Dedifferentiated amniotic fluid mesenchymal stem cell (primary cell): ENCODE results near the gene SPATA6L.

Source experiments
- DNase-seq: peaks from one replicate; pipeline ENCODE4 v3.0.0-alpha.2; 2016; ENCODE audit errors: extremely low spot score

The SPATA6L gene

DNA sequence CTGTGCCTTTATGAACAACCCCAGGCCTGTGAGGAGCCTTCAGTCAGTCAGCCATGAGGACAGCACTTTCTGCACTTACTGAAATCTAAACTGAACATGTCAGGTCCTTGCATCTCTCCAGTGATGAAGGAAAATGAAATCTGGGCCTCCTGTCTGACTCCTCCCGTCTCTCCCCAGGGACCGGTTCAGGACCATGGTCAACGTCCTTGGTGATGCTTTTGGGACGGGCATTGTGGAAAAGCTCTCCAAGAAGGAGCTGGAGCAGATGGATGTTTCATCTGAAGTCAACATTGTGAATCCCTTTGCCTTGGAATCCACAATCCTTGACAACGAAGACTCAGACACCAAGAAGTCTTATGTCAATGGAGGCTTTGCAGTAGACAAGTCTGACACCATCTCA is 81.1 kb downstream of the SPATA6L start:
- no peak for DNase-seq

DNA sequence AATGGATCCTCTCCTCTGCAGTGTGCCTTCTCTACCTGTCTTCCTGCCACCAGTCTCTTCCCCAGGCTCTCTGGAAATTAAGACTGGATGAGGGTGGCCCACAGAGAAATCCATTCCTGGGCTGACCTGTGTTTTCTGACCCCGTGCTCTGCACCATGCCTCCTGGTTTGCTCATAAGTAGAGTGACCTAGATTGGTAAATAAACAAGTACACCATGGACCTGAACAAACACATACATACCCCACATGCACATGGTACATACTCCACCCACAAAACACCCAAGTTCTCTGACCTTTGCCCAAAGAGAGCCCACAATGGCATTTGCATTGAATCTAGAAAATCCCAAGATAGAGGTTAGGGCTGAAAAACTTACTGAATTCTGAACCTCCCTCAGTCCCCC is 81.6 kb downstream of the SPATA6L start:
- DNase-seq, result no peak

DNA sequence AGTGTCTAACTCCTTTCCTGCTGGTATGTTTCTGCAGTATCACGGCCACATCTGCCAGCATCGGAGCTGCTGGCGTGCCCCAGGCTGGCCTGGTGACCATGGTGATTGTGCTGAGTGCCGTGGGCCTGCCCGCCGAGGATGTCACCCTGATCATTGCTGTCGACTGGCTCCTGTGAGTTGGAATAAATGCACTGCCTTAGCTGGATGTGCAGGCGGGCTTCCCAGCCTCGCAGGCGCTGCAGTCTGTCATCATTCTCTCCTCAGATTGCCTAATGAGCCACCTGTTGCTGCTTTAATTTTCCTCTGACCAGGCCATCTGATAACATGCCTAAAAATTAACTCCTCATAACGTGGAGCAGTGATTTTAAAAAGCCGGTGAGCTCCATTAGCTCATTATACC is 83.3 kb downstream of the SPATA6L start:
- DNase-seq, result no peak

DNA sequence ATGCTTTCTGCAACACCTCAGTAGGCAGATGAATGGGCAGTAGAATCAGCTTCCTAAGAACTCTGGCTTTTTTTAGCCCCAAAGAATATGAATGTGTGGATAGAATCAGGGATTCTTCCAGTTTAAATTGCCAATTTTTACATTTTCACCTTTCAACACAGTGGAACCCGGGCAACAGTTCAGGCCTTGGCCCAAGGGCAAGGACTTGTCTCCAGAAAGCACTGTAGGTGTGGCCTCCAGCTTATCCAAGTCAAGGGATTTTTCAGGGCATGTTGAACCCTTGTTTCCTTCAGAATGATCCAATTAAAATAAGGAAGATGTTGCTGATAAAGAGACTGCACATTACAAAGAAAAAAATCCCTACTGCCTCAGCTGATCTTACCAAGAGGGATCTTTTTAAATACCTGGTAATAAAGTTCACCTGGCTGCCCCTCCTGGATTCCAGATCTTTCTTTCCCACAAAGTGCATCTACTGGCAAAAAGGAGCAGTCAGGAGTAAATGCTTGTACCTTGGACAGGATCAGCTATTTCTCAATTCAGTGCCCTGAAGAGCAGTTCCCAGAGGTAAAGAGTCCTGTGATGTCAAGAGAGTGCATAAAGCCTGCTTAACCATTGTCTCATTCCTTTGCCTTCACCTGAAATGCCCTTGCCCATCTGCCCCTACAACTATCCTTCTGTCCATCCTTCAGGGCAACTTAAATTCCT is 84.3 kb downstream of the SPATA6L start:
- DNase-seq, result no peak

DNA sequence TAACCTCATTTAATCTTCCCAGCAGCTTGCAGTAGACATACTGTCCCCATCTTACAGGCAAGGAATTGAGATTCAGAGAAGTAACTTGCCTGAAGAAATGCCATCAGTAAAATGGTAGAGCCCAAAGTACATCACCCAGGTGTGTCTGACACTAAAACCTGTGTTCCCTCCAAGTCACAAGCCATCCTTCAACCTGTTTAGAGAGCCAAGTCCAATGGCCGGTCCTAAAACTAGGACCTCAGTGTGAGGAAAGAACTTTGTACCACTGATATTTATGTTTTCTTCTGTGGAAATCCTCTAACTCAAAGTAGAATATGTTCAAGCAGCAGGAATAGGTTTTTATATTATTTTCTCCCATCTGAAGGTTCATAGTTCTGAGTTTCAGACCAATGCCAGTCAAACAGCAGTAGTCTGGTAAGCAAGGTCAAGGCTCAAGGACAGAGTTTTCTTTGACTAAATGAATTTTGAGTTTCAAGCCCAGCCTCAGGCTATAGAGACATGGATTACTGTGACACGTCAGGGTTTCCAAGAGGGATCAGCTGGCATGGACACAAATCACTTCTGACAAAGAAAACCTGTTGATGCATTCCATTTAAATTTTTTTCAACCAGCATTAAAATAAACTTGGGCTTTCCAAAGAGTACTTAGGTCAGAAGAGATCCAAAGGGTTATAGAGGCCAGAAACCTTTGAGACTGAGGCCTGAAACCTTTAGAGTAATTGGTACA is 85.1 kb downstream of the SPATA6L start:
- DNase-seq, result no peak

DNA sequence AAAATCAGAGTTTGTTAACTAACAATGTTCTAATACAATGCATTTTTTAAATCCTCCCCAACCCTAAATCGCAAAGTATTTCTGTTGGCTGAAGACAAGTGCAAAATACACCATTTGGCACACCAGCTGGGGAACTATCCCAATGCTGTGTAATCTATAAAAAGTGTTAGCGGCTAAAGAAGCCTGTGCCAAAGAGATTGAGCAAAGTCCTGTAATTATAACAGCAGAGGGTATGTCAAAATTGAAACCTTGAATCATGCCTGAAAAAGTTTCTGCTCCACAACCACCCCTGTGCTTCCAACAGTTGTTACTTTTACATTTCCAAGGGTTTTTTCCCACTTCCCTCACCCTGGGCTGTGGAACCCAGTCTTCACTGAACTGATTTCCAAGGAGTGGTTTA is 87.3 kb downstream of the SPATA6L start:
- DNase-seq, result no peak

DNA sequence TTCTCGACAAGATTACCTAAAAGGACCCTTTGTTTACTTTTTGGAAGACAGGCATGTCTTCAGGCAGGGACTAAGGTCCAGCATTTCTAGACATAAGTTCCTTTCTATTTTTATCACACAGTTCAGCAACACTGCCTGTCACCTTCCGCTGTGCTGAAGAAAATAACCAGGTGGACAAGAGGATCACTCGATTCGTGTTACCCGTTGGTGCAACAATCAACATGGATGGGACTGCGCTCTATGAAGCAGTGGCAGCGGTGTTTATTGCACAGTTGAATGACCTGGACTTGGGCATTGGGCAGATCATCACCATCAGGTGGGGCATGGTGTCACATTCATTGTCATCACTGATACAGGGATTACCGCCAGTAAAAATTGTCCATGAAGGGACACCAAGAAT is 89.8 kb downstream of the SPATA6L start:
- DNase-seq, result no peak

DNA sequence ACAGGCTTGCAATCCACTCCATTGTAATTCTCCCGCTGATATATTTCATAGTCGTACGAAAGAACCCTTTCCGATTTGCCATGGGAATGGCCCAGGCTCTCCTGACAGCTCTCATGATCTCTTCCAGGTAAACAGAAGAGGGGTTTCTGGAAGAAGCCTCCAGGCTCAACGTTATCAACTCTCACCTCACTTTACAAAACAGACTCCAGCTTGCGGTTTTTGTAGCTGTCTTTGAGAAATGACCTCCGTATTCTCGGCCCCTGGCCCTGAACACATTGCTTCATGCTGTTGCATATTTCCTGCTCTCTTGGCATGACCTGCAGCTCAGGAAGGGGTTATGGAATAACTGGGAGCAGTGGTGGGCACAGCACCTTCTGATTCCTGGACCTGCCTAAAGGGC is 90.3 kb downstream of the SPATA6L start:
- DNase-seq, result no peak

DNA sequence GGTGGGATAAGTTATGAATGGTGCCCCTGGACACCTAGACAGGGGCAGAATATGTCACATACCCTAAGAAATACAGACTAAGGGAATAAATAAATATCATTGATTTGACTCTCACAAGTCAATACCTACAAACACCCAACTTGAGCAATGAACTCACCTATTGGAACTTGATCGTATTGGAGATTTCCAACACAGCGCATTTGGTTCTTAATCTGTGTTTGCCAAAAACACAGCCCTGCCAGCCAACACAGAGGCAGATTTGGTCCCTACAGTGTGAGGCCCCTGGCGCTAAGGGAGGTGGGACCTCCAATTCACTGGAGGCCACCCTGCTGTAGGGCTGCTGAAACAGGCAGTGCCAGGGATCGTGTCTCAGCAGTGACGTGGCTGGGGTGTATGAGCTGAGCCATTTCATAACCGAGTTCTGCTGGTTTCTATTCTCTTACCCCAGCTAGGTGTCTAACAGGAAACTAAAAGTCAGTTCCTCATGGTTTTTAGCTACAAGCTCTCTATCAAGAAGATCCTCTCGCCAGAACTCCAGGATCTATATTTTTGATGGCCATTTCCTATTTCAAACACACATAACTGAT is 91.5 kb downstream of the SPATA6L start:
- no peak for DNase-seq

DNA sequence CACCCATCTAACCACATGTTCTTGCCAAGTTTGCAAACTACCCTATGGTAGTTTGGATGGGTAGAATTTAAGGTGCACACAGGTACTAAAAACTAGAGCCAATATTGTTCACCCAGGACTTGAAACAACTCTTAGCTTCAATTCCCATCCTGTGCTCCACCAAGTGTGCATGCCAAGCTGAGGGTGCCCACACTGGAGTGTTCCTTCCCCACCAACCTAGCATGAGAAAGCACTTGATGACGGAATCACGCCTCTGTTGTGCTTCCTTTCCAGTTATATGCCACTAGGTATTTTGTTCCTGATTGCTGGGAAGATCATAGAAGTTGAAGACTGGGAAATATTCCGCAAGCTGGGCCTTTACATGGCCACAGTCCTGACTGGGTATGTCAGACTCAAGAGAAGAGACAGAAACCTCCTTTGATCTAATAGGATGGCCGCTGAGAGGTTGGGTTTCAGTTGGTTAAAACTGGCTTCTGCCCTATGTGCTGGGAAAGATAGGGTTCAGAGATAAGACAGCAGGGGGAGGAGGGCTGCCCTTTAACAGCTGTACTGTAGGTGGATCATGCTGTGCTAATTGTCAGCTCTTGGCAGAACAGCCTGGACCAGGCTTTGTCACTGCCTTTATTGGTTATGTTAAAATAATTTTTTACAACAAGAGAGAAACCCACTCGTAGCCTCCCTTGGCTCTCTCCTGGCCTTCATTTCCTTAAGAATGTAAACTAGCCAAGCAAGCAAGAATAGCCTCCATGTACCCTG is 92.5 kb downstream of the SPATA6L start:
- no peak for DNase-seq

DNA sequence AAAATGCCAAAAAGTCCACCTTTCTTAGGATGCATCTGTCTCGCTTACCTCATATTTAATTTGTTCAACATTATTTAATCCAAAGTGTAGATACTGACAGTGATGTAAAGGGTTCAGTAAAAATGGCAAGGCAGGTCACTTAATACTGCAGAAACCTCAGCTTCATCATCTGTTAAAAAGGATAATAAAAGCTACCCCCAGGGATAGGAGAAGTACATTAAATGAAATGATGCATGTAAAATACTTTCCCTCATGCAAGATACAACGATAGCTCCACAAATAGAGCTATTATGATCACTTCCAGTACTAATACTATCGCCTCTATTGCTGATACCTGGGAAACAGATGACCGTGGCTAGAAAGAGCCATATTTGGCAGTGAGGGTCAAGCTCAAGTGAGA is 93.1 kb downstream of the SPATA6L start:
- DNase-seq, result no peak

DNA sequence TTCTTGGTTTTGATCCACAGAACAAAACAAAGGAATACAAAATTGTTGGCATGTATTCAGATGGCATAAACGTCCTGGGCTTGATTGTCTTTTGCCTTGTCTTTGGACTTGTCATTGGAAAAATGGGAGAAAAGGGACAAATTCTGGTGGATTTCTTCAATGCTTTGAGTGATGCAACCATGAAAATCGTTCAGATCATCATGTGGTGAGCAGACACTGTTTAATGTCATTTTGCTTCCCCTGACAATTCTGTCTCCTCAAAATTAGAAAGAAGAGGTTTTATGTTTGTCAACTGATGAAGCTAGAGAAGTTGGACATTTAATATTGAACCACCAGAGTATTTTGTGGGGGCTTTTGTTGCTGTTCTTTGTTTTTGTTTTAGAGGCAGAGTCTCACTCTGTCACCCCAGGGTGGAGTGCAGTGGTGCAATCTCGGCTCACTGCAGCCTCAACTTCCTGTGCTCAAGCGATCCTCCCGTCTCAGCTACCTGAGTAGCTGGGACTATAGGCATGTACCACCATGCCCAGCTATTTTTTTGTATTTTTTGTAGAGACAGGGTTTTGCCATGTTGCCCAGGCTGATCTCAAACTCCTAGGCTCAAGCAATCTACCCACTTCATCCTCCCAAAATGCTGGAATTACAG is 94.0 kb downstream of the SPATA6L start:
- no peak for DNase-seq

DNA sequence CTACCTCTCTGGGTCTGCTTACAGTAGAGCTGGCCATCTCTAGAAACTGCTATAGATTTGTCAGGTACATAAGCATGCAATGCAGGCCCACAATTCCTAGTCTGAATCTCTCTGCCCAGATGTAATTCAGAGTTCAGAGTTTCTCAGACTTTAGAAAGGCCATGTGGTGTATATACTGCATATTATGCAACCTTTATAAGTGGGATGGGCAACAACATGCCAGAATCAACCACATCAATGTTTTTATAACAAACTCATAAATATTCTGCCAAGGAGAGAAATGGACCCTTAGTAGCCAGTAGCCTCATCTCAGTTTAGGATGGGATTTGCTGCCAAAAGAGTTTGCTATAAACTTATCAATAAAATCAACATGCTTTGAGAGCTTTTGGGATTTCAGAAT is 97.2 kb downstream of the SPATA6L start:
- no peak for DNase-seq

DNA sequence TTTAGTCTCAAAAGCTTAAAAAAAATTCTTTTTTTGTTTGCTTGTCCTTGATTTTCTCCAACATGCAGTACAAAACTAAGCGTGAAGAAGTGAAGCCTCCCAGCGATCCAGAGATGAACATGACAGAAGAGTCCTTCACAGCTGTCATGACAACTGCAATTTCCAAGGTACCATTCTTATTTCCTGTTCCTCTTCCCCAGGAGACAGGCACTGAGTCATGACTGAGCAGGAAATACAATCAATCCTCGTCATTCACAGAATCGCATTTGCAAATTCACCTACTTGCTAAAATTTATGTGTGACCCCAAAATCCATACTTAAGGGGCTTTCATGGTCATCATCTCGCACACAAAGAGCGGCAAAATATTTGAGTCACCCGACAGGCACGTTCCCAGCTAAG is 98.7 kb downstream of the SPATA6L start:
- no peak for DNase-seq

DNA sequence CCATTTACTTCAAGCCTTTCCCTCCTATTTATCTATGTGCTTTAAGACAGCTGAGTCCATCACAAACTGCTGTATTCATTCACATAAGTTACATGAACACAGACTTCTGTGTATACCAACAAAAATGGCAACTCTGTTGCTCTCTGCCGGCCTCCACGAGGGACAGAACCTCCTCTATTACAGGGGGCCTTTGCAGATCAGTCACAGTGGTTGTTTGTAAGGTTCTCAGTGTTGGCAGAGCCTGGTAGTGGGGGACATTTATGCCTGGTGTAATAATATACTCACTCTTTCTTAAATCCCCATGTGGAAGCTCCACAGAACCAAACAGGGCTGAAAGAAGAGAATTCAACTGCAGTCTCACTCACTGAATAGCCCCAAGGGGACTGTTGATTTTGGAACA is 99.5 kb downstream of the SPATA6L start:
- no peak for DNase-seq

DNA sequence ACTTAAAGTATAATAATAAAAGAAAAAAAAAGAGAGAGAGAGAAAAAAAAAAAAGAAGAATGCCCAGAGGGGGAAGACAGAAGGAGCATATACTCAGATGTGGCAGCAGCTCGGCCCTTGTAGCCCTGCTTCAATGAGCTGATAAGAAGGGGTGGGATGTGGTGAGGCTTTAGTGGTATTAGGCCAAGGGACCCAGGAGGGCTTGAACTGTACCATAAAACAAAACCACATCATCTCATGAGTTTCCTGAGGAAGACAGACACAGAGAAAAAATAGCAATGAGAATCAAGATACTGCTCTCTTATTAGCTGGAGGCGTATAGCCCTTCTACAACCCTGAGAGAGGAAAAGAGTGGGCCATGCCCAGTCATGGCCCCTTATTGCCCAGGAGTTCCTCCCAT is 103.2 kb downstream of the SPATA6L start:
- no peak for DNase-seq

DNA sequence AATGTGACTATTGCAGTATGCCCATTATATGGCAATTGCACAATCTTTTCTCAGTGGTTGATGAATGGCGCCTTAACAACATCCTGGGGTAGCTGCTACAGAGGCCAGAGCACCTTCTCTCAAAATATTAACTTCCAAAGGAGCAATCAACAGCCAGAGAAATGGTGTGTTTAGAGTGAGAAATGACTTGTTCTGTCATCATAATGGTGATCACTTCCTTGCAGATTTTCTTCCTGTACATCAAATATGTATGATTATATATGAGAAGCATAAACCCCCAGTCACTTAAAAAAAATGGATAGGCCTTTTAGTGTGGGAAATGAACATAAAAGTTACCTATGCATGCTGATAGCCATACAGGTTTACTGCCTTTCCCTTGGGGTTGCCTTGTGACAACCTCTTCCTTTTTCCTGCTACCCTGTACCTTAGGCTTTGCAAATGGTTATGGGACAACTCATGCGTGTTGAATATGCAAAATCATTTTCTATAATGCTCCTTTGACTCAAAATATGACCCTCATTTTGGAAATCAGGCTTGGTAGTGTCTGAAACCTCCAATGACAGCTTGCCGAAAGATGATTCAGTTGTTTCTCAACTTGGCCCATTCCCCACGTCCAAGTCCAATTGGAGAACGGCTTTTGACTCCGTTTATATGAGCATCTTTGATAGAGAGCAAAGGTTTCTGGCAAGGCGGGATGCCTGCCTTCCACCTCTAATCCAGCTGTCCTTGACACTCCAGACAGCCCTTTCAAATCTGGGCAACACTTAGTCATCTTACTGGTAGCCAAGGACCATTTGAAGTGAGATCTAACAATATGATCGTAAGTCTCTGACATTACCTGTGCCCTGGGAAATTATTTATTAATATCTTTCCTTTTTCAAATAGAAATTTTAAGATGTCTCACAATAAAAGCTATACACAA is 106.8 kb downstream of the SPATA6L start:
- DNase-seq, result no peak

DNA sequence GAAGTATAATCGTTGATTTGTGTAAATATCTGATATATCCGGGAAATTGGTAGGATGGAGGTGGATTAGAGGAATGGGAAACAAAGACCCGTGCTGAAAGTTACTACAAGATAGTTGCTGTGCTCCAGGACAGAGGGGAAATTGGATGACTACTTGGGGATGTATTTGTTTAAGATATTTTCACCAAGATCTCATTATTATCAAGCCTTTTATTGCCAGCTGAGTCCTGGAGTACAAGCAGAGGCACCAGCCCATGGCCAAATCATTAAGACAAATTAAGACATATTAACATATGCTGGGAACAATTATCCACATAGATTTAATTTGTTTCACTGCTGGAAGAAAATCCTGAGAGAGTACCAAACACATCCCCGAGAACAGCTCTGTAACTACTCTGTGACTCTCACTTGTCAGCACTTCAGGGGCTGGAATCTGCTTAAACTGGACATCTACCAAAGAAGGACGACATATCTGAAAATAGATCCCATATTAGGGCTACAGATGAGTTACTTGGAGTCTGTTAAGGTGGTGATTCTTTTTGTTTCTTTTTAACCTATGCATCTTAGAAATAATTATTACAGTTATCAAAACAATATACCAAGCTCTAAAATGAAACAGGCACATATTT is 107.8 kb downstream of the SPATA6L start:
- no peak for DNase-seq

DNA sequence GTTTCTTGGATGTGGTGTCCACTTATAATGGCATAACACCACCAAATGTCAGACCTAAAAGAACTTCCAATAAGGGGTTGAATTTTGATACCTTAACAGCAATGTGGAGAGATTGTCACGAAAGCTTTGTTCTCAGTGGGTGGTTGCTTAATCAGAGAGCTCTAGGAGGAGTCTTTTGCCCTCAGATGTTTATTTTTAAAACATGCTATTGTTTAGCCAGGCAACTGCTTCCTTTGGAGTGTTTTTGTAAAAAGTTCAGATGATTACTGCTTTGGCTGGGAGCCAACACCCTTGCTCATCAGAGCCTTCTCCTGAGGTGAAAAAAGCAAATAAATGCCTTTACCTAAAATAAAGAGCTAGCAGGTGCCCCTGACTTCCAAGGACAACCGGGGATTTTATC is 111.0 kb downstream of the SPATA6L start:
- DNase-seq, result peak; percentile 24

DNA sequence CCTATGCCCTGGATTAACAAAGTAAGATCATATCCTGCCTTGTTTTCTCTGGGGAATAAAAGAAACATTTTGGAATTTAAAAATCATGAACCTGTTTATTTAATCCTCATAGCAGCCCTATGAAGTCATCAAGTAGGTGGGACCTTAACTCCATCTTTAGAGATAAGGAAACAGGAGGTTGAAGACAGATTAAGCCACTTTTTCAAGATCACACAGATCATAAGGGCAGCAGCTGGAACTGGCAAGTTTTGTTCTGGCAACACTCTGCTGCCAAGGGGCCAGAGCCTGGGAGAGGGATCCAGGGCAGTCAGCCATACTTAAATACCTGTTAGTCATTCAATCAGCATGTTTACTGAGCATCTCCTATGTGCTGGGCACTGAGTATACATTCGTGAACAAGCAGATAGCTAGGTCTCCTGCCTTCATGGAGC is 112.3 kb downstream of the SPATA6L start:
- DNase-seq, result no peak
